Measurements from ENCODE around the gene AHR.

AHR gene

GRCh38 chr7:17365775-17366174 lies 67.3 kb downstream of the AHR start:
- H3K4me3 ChIP-seq (ENCODE audit: low read depth, low read length) = no peak overlapping the region
- no peak for TF ChIP-seq CTCF (IDR thresholded peaks at IDR 0.05; ENCODE audit: low read depth, low read length)
- no peaks in the 10 kb centered on the region for H3K36me3 ChIP-seq
- H3K27me3 ChIP-seq = no peaks in the 10 kb centered on the region; the same call in 1 of the 2 replicates
- no peaks in the 10 kb centered on the region for H3K9me3 ChIP-seq
- no peaks in the 10 kb centered on the region for H3K4me1 ChIP-seq
- no peak for DNase-seq

GRCh38 chr7:17367502-17367901 lies 69.0 kb downstream of the AHR start:
- H3K4me1 ChIP-seq = no peaks in the 10 kb centered on the region
- H3K36me3 ChIP-seq = no peaks in the 10 kb centered on the region
- H3K9me3 ChIP-seq = no peaks in the 10 kb centered on the region
- no peak for TF ChIP-seq CTCF (IDR thresholded peaks at IDR 0.05; ENCODE audit: low read depth, low read length)
- no peak for DNase-seq
- H3K4me3 ChIP-seq (ENCODE audit: low read depth, low read length) = no peak overlapping the region
- no peaks in the 10 kb centered on the region; the same call in 1 of the 2 replicates for H3K27me3 ChIP-seq

GRCh38 chr7:17368856-17369524 lies 70.5 kb downstream of the AHR start:
- H3K4me3 ChIP-seq (ENCODE audit: low read depth, low read length) = no peak overlapping the region
- H3K9me3 ChIP-seq = no peaks in the 10 kb centered on the region
- H3K4me1 ChIP-seq = no peaks in the 10 kb centered on the region
- H3K27me3 ChIP-seq = no peaks in the 10 kb centered on the region; the same call in 1 of the 2 replicates
- DNase-seq = no peak
- TF ChIP-seq CTCF (IDR thresholded peaks at IDR 0.05; ENCODE audit: low read depth, low read length) = no peak
- H3K36me3 ChIP-seq = no peaks in the 10 kb centered on the region

- no peak for TF ChIP-seq CTCF (IDR thresholded peaks at IDR 0.05; ENCODE audit: low read depth, low read length)
- no peaks in the 10 kb centered on the region for H3K9me3 ChIP-seq
- H3K4me1 ChIP-seq = no peaks in the 10 kb centered on the region
- H3K4me3 ChIP-seq (ENCODE audit: low read depth, low read length) = no peak overlapping the region
- no peaks in the 10 kb centered on the region for H3K36me3 ChIP-seq
- no peak for DNase-seq
- H3K27me3 ChIP-seq = no peaks in the 10 kb centered on the region; the same call in 1 of the 2 replicates
These were observed 71.4 kb downstream of the AHR start for GRCh38 chr7:17369691-17370426.

GRCh38 chr7:17370901-17371585 lies 72.6 kb downstream of the AHR start:
- no peaks in the 10 kb centered on the region for H3K4me1 ChIP-seq
- no peak for TF ChIP-seq CTCF (IDR thresholded peaks at IDR 0.05; ENCODE audit: low read depth, low read length)
- H3K27me3 ChIP-seq = no peaks in the 10 kb centered on the region; the same call in 1 of the 2 replicates
- H3K4me3 ChIP-seq (ENCODE audit: low read depth, low read length) = no peak overlapping the region
- H3K36me3 ChIP-seq = no peaks in the 10 kb centered on the region
- H3K9me3 ChIP-seq = no peaks in the 10 kb centered on the region
- DNase-seq = no peak

Measured in BE2C (cell line).